Mammary microvascular endothelial cell (primary cell): ENCODE measurements around the gene CLOCK. TPM values are rescaled to one million over a fixed set of nuclear protein-coding genes. Genes with fewer than 3 reads are reported as not detected.

Experiments
- total RNA-seq: library from RNA; depleted of rRNA; stranded (reverse); fragments of >200 nt; gene quantifications from 2 replicates; pipeline ENCODE4 v1.2.3, GENCODE V29; 2015

The CLOCK gene
- 23.1 and 29.3 TPM in 2 replicates for total RNA-seq

GRCh38 chr4:55546756-55547465 lies at the start of gene CLOCK:
Gene CLOCK (minus strand): TSS chr4:55546909. CDS start chr4:55482785, 64,124 bp downstream.

GRCh38 chr4:55592014-55592413 lies 45.3 kb upstream of the CLOCK start, which contains the start of gene PDCL2:
Gene PDCL2 (minus strand): TSS chr4:55592245. CDS start chr4:55592109, 136 bp downstream.

GRCh38 chr4:55395529-55396307 lies 151.0 kb downstream of the CLOCK start, which contains the start of gene TMEM165:
Gene TMEM165 (plus strand): TSS chr4:55395957. CDS start chr4:55396190, 233 bp downstream.

Other genes starting within 250 kb of the CLOCK start
- 18.1 and 21.4 TPM in 2 replicates for gene SRD5A3, start 200.7 kb downstream of the CLOCK start, total RNA-seq
- gene TMEM165, start 151.0 kb downstream of the CLOCK start, total RNA-seq: 140 and 147 TPM in 2 replicates
- gene PDCL2, start 45.3 kb upstream of the CLOCK start, total RNA-seq: not detected in 2 replicates
- 4.5 and 6.7 TPM in 2 replicates for gene NMU, start 89.4 kb upstream of the CLOCK start, total RNA-seq